Hepatocyte (in vitro differentiated cells): Measurements from ENCODE around the gene CALML6. TPM values are rescaled to one million over a fixed set of nuclear protein-coding genes. Genes with fewer than 3 reads are reported as not detected.

Experiments used
- DNase-seq: peaks from one replicate; pipeline ENCODE4 v3.0.0-alpha.2; 2016; ENCODE audit warnings: low spot score
- H2AFZ ChIP-seq: fragments of 200-600 bp; sonication (generic); 2 replicates; pipeline ENCODE4 v1.6.0; 2016; ENCODE audit warnings: antibody characterized with exemption, mild to moderate bottlenecking
- H3K27ac ChIP-seq: fragments of 200-600 bp; sonication (generic); 2 replicates; pipeline ENCODE4 v1.5.1; 2016; ENCODE audit warnings: mild to moderate bottlenecking
- H3K27me3 ChIP-seq: fragments of 200-600 bp; sonication (generic); 2 replicates; pipeline ENCODE4 v1.6.1; 2016
- H3K36me3 ChIP-seq: fragments of 200-600 bp; sonication (generic); replicated peaks from 2 replicates; pipeline ENCODE4 v1.5.1; 2016; ENCODE audit warnings: low read depth; ENCODE audit not compliant: insufficient read depth
- H3K4me1 ChIP-seq: fragments of 200-600 bp; sonication (generic); 2 replicates; pipeline ENCODE4 v1.5.1; 2016; ENCODE audit warnings: mild to moderate bottlenecking, moderate library complexity; ENCODE audit not compliant: insufficient read depth
- H3K4me2 ChIP-seq: fragments of 200-600 bp; sonication (generic); 2 replicates; pipeline ENCODE4 v1.6.0; 2016
- H3K4me3 ChIP-seq: fragments of 200-600 bp; sonication (generic); 2 replicates; pipeline ENCODE4 v1.5.1; 2016; ENCODE audit warnings: mild to moderate bottlenecking
- H3K79me2 ChIP-seq: fragments of 200-600 bp; sonication (generic); 2 replicates; pipeline ENCODE4 v1.6.0; 2017; ENCODE audit warnings: mild to moderate bottlenecking
- H3K9me2 ChIP-seq: fragments of 200-600 bp; sonication (generic); replicated peaks from 2 replicates; pipeline ENCODE4 v1.6.0; 2017; ENCODE audit warnings: mild to moderate bottlenecking; ENCODE audit not compliant: insufficient read depth
- H3K9me3 ChIP-seq: fragments of 200-600 bp; sonication (generic); 2 replicates; pipeline ENCODE4 v1.5.1; 2016; ENCODE audit warnings: low read depth, mild to moderate bottlenecking
- H4K20me1 ChIP-seq: fragments of 200-600 bp; sonication (generic); 2 replicates; pipeline ENCODE4 v1.6.0; 2016; ENCODE audit warnings: mild to moderate bottlenecking; ENCODE audit not compliant: insufficient read depth, poor library complexity, severe bottlenecking
- EZH2 ChIP-seq: fragments of 200-600 bp; sonication (generic); IDR thresholded peaks from 2 replicates; pipeline ENCODE4 v1.6.1; 2016; ENCODE audit warnings: antibody characterized with exemption, mild to moderate bottlenecking, borderline replicate concordance
- EZH2phosphoT487 ChIP-seq: fragments of 200-600 bp; sonication (generic); IDR thresholded peaks from one replicate; pipeline ENCODE4 v1.6.1; 2018; ENCODE audit warnings: antibody characterized with exemption, mild to moderate bottlenecking, low read depth, moderate library complexity; ENCODE audit not compliant: unreplicated experiment, severe bottlenecking
- WGBS: methylation state at CpG from one replicate; pipeline ENCODE4 v1.1.6; 2016; ENCODE audit warnings: low lambda C conversion rate; ENCODE audit errors: missing lambda C conversion rate; 5-methylcytosine and 5-hydroxymethylcytosine counted together
- polyA plus RNA-seq: library from polyadenylated mRNA; unstranded; fragments of >200 nt; fragmentation: Nextera tagmentation; extraction: Ambion mirVana; gene quantifications from 2 replicates; pipeline ENCODE4 v1.2.1, GENCODE V29; 2016
- total RNA-seq: library from RNA; depleted of rRNA; stranded (reverse); fragments of >200 nt; gene quantifications from 2 replicates; pipeline ENCODE4 v1.2.3, GENCODE V29; 2014
- TF ChIP-seq, protein P1 (sequence below): fragments of 200-600 bp; sonication (generic); IDR thresholded peaks from 2 replicates; pipeline ENCODE4 v1.5.1; 2016; ENCODE audit warnings: antibody characterized with exemption, mild to moderate bottlenecking; ENCODE audit not compliant: poor library complexity

Gene CALML6
- total and polyA plus RNA-seq, 2 experiments from 2014 or later = 0.33 to 0.53 TPM

DNA sequence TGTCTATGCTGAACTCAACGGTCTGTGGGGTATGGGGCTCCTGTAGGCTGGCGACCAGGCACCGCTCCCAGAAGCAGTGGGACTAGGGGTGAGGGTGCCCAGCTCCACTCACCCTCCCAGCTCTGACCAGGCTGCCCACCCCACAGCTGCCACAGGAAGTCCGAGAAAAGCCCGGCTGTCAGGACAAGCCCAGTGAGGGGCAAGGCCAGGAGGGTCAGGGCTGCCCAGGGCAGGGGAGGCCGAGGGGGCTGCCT lies 7.6 kb downstream of the CALML6 start:
- Histone ChIP-seq H3K36me3 (no peaks in the 10 kb centered on the region), H3K79me2 (no peaks in the 10 kb centered on the region), H3K9me3 (no peaks in the 10 kb centered on the region), H4K20me1 (no peaks in the 10 kb centered on the region), H3K4me2 (no peak overlapping the region), H3K4me3 (no peak overlapping the region), H3K27me3 (no peaks in the 10 kb centered on the region), H3K9me2 (no peaks in the 10 kb centered on the region), H2AFZ (no peak overlapping the region), H3K4me1 (peaks cover 16% of the 10 kb centered on the region), H3K27ac (peak overlapping the region; percentile 79)
- no peak for TF ChIP-seq EZH2
- TF ChIP-seq EZH2phosphoT487 = no peak
- TF ChIP-seq, protein P1, sequence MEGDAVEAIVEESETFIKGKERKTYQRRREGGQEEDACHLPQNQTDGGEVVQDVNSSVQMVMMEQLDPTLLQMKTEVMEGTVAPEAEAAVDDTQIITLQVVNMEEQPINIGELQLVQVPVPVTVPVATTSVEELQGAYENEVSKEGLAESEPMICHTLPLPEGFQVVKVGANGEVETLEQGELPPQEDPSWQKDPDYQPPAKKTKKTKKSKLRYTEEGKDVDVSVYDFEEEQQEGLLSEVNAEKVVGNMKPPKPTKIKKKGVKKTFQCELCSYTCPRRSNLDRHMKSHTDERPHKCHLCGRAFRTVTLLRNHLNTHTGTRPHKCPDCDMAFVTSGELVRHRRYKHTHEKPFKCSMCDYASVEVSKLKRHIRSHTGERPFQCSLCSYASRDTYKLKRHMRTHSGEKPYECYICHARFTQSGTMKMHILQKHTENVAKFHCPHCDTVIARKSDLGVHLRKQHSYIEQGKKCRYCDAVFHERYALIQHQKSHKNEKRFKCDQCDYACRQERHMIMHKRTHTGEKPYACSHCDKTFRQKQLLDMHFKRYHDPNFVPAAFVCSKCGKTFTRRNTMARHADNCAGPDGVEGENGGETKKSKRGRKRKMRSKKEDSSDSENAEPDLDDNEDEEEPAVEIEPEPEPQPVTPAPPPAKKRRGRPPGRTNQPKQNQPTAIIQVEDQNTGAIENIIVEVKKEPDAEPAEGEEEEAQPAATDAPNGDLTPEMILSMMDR = no peak
- WGBS = 95% methylated on average over 6 of the region's 6 CpGs
- DNase-seq = no peak

DNA sequence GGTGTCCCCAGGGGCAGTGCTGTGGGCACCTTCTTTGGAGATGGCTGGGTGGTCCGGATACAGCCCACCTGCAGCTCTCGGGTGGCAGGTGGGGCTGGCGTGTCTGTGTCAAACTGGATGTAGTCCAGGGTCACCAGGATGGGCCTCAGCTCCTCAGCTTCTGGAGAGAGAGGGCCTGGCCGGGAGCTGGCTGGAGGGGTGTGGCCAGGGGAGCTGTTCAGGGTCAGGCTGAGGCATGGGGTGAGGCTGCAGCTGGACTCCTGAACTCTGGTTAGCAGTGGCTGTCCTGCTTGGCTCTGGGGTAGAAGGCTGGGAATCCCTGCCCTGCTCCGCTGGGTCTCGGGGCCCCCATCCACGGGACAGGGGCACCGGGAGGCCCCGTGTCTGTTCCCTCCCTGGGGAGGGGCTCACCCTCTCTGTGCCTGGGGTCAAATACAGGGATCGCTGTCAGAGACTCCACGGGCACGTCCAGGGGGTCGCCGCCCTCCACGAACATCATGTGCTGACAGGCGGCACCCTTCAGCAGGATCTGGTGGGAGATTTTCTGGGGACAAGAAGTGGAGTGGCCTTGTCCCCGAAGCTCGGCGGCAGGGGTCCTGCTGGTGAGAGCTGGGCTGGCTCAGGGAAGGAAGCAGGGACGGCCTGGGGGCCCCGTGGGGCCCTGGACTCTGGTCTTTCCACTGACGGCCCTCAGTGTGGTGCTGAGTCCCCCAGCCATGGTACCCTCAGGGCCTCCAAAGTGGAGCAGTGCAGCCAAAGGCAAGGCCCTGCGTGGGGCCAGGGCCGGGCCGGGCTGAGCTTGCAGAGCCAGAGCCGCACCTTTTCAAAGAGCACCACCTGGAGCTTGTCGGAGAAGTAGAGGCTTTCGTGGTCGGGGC lies 8.1 kb downstream of the CALML6 start:
- no peaks in the 10 kb centered on the region for H3K9me2 ChIP-seq
- no peaks in the 10 kb centered on the region for H4K20me1 ChIP-seq
- H3K4me1 ChIP-seq = peaks cover 16% of the 10 kb centered on the region
- peak overlapping the region; percentile 57 for H3K4me2 ChIP-seq
- no peak overlapping the region for H3K4me3 ChIP-seq
- WGBS = 76% methylated on average over 29 of the region's 29 CpGs
- H3K36me3 ChIP-seq = no peaks in the 10 kb centered on the region
- H3K9me3 ChIP-seq = no peaks in the 10 kb centered on the region
- no peaks in the 10 kb centered on the region for H3K79me2 ChIP-seq
- TF ChIP-seq EZH2 = no peak
- H3K27ac ChIP-seq = peak overlapping the region; percentile 79
- H3K27me3 ChIP-seq = no peaks in the 10 kb centered on the region
- H2AFZ ChIP-seq = no peak overlapping the region
- DNase-seq = peak; percentile 73

DNA sequence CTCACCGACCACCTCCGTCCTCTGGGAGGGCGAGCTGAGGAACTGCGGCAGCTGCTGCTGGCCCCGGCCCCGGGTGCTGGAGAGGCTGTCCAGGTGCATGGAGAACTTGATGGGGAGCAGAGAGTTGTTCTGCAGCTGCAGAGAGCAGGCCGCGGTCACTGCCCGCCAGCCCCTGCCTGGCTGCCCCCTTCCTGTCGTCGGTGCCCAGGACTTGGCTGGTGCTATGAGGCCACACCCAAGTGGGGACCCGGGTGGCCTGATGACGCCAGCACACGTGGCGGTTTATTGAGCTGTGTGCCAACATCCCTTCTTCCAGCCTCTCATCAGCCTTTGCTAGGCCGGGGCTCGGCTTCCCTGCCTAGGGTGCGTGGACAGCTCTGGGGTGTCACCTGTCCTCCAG lies 9.3 kb downstream of the CALML6 start:
- peaks cover 10% of the 10 kb centered on the region for H3K4me1 ChIP-seq
- no peaks in the 10 kb centered on the region for H3K36me3 ChIP-seq
- no peaks in the 10 kb centered on the region for H3K9me2 ChIP-seq
- H3K27me3 ChIP-seq = no peaks in the 10 kb centered on the region
- no peak overlapping the region for H2AFZ ChIP-seq
- H3K9me3 ChIP-seq = no peaks in the 10 kb centered on the region
- H3K27ac ChIP-seq = no peak overlapping the region
- TF ChIP-seq EZH2phosphoT487 (no peak), EZH2 (no peak)
- TF ChIP-seq, protein P1 = no peak
- DNase-seq = peak; percentile 5
- no peaks in the 10 kb centered on the region for H4K20me1 ChIP-seq
- H3K4me3 ChIP-seq = no peak overlapping the region
- H3K4me2 ChIP-seq = no peak overlapping the region
- 80% methylated on average over 15 of the region's 18 CpGs for WGBS
- H3K79me2 ChIP-seq = no peaks in the 10 kb centered on the region

DNA sequence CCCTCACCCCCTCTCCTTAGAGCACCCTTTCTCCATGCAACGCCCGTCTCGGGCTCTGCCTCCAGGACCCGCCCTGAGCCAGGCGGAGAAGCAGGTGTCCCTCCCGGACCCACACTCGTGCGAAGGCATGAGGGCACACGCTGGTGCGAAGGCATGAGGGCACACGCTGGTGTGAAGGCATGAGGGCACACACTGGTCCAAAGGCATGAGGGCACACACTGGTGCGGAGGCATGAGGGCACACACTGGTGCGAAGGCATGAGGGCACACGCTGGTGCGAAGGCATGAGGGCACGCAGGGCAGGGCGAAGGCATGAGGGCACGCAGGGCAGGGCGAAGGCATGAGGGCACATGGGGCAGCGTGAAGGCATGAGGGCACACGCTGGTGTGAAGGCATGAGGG lies 9.8 kb downstream of the CALML6 start:
- Histone ChIP-seq H3K4me3 (no peak overlapping the region), H3K9me3 (no peaks in the 10 kb centered on the region), H3K79me2 (no peaks in the 10 kb centered on the region), H3K9me2 (no peaks in the 10 kb centered on the region), H2AFZ (no peak overlapping the region), H3K4me1 (peaks cover 10% of the 10 kb centered on the region), H3K27ac (no peak overlapping the region), H3K36me3 (no peaks in the 10 kb centered on the region), H4K20me1 (no peaks in the 10 kb centered on the region), H3K27me3 (no peaks in the 10 kb centered on the region), H3K4me2 (no peak overlapping the region)
- TF ChIP-seq, protein P1 = no peak
- no peak for TF ChIP-seq EZH2phosphoT487
- no peak for TF ChIP-seq EZH2
- 96% methylated on average over 21 of the region's 21 CpGs for WGBS
- no peak for DNase-seq
